ENCODE measurements around the gene TINCR. TPM values are rescaled to one million over a fixed set of nuclear protein-coding genes. Genes with fewer than 3 reads are reported as not detected.

The TINCR gene
- total and polyA plus RNA-seq, 2 of the 13 experiments (the other 11 are each of a cell fraction or from before 2014, with no cell fraction given): 0.17 to 0.33 TPM

DNA sequence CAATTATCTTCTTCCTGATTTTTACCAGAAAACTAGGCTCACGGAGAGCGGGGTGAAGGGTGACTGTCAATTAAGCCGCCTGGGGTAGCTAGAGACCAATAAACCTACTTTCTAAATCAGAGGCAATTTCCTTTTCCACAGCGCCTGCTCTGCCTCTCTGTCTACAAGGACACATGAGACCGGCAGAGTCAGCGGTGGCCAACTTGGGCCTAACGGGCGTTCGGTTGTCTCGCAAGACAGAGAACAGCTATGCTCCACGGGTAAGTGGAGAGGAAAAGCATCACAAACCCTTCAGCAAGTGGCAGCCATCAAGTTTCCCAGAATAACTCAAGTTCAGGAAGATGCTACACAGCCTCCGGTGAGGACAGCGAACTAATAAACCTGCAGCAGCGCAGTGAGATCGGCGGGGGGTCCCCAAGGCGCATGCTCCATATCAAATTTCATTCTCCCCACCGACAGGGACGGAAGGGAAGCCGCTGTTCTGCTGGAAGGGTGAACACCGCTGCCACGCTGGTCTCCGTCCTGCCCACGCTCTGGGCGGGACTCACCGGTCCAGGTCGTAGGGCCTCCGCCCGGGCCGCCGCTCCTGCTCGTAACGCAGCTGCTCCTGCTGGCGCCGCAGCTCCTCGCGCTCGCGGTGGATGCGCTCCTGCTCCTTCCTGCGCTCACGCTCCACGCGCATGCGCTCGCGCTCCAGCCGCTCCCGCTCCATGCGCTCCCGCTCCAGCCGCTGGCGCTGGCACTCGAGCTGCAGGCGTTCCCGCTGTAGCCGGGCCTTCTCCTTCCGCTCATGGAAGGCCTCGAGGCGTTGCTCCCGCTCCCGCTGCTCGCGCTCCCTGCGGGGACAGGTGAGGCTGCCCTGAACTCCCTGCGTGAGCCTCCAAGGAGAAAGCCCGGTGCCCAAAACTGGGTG, 25.8 kb upstream of the TINCR start (continued):
- TF ChIP-seq, protein P1, sequence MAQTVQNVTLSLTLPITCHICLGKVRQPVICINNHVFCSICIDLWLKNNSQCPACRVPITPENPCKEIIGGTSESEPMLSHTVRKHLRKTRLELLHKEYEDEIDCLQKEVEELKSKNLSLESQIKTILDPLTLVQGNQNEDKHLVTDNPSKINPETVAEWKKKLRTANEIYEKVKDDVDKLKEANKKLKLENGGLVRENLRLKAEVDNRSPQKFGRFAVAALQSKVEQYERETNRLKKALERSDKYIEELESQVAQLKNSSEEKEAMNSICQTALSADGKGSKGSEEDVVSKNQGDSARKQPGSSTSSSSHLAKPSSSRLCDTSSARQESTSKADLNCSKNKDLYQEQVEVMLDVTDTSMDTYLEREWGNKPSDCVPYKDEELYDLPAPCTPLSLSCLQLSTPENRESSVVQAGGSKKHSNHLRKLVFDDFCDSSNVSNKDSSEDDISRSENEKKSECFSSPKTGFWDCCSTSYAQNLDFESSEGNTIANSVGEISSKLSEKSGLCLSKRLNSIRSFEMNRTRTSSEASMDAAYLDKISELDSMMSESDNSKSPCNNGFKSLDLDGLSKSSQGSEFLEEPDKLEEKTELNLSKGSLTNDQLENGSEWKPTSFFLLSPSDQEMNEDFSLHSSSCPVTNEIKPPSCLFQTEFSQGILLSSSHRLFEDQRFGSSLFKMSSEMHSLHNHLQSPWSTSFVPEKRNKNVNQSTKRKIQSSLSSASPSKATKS (CRISPR knock-in tag; IDR thresholded peaks at IDR 0.05): no peak
- TF ChIP-seq, protein P2, sequence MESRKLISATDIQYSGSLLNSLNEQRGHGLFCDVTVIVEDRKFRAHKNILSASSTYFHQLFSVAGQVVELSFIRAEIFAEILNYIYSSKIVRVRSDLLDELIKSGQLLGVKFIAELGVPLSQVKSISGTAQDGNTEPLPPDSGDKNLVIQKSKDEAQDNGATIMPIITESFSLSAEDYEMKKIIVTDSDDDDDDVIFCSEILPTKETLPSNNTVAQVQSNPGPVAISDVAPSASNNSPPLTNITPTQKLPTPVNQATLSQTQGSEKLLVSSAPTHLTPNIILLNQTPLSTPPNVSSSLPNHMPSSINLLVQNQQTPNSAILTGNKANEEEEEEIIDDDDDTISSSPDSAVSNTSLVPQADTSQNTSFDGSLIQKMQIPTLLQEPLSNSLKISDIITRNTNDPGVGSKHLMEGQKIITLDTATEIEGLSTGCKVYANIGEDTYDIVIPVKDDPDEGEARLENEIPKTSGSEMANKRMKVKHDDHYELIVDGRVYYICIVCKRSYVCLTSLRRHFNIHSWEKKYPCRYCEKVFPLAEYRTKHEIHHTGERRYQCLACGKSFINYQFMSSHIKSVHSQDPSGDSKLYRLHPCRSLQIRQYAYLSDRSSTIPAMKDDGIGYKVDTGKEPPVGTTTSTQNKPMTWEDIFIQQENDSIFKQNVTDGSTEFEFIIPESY (CRISPR knock-in tag; IDR thresholded peaks at IDR 0.05): peak; percentile 38; the same call in 1 of the 2 replicates
- TF ChIP-seq, protein P3, sequence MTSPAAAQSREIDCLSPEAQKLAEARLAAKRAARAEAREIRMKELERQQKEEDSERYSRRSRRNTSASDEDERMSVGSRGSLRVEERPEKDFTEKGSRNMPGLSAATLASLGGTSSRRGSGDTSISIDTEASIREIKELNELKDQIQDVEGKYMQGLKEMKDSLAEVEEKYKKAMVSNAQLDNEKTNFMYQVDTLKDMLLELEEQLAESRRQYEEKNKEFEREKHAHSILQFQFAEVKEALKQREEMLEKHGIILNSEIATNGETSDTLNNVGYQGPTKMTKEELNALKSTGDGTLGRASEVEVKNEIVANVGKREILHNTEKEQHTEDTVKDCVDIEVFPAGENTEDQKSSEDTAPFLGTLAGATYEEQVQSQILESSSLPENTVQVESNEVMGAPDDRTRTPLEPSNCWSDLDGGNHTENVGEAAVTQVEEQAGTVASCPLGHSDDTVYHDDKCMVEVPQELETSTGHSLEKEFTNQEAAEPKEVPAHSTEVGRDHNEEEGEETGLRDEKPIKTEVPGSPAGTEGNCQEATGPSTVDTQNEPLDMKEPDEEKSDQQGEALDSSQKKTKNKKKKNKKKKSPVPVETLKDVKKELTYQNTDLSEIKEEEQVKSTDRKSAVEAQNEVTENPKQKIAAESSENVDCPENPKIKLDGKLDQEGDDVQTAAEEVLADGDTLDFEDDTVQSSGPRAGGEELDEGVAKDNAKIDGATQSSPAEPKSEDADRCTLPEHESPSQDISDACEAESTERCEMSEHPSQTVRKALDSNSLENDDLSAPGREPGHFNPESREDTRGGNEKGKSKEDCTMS (CRISPR knock-in tag; conservative IDR thresholded peaks at IDR 0.05): no peak
- TF ChIP-seq ZBTB7B (CRISPR knock-in tag; IDR thresholded peaks at IDR 0.05) (no peak), SP5 (CRISPR knock-in tag; IDR thresholded peaks at IDR 0.05; ENCODE audit: borderline replicate concordance, low read depth) (no peak)
- TF ChIP-seq, protein P4, sequence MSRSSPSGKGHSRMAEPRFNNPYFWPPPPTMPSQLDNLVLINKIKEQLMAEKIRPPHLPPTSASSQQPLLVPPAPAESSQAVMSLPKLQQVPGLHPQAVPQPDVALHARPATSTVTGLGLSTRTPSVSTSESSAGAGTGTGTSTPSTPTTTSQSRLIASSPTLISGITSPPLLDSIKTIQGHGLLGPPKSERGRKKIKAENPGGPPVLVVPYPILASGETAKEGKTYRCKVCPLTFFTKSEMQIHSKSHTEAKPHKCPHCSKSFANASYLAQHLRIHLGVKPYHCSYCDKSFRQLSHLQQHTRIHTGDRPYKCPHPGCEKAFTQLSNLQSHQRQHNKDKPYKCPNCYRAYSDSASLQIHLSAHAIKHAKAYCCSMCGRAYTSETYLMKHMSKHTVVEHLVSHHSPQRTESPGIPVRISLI (CRISPR knock-in tag; IDR thresholded peaks at IDR 0.05; ENCODE audit: borderline replicate concordance): no peak
- TF ChIP-seq, protein P5, sequence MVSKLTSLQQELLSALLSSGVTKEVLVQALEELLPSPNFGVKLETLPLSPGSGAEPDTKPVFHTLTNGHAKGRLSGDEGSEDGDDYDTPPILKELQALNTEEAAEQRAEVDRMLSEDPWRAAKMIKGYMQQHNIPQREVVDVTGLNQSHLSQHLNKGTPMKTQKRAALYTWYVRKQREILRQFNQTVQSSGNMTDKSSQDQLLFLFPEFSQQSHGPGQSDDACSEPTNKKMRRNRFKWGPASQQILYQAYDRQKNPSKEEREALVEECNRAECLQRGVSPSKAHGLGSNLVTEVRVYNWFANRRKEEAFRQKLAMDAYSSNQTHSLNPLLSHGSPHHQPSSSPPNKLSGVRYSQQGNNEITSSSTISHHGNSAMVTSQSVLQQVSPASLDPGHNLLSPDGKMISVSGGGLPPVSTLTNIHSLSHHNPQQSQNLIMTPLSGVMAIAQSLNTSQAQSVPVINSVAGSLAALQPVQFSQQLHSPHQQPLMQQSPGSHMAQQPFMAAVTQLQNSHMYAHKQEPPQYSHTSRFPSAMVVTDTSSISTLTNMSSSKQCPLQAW (CRISPR knock-in tag; IDR thresholded peaks at IDR 0.05): no peak

Data from HepG2 (cell line).